Hematopoietic multipotent progenitor cell treated with erythropoietin and hydrocortisone succinate and interleukin-3 and kit ligand, for 17 days (in vitro differentiated cells): ENCODE data around the gene PIAS3.
"Not testable (repeated sequence)": the region's sequence is repeated elsewhere in the genome, so short reads cannot be mapped to it uniquely, and the experiment has no call there.

ENCODE experiments used
- DNase-seq: peaks from one replicate; pipeline ENCODE4 v3.0.0-alpha.2; 2015; ENCODE audit warnings: low spot score

Gene PIAS3

DNA sequence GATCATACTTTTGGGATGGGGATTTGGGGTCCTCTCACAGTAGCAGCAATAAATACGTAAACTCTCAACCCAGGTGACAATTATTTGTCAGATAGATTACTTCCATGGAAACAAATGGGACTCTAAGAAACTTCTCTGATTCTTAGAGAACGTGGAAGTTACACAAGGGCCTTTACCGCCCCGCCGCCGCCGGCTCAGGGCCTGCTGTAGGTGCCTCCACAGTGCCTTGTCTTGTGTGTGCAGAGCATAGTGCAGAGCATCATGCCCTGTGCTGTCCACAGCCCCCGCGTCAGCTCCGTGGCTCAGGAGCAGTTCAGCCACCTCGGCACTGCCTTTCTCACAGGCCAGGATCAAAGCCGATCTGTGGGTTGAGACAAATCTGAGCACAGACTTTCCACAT is 15.8 kb upstream of the PIAS3 start:
- DNase-seq = no peak

DNA sequence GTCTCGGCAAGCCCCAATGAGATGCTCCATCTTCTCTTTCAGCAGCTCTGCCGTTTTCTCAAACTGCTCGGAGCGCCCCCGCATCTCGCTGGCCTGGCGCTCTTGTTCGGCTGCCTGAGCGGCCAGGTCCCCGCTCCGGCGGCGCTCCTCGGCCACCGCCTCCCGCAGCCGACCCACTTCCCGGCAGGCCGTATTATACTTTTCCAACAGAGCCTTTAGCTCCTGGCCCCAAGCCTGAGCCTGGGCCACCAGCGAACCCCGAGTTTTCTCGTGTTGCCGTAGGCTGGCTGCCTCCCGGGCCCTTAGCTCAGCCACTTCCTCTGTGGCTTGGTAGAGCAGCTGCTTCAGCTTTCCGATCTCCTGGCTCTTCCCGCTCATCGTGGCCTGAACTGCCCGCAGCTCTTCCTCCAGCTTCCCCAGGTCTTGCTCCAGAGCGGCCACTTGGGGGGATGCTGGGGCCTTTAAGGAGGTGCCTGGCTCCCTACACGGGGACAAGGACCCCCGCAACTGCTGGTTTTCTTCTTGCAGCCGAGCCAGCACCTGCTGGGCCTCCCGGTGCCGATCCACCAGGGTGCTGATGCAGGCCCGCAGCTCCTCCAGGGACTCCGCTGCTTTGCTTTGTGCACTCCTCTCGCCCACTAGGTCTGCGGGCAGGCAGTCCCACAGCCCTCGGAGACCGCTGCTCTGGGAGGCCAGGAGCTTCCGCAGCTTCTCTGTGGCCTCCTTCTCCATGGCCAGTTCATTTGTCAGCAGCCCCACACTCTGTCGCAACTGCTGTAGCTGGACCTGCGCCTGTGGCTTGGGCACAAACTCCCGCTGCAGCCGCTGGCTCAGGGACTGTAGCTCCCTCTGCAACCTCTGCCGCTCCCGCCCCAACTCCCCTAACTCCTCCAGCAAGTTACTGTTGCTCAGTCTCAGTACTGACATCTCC is 13.4 kb upstream of the PIAS3 start:
- no peak for DNase-seq

DNA sequence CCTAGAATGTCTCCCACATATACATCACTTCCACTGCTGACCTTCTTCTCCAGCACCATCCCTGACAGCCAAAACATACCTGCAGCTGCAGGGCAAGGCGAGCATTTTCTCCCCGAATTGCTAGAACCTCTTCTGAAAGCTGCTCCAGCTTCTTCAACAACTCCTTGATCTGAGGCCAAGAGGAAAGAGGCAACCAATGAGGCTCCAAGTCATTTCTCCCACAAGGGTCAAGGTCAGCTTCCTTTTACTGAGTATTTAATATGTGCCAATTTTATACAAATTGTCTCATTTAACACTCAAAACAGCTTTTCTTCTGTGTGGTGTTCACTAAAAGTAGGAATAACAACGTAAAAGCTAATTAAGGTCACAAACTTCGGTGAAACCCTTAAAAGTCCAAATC is 9.4 kb upstream of the PIAS3 start:
- DNase-seq = no peak

DNA sequence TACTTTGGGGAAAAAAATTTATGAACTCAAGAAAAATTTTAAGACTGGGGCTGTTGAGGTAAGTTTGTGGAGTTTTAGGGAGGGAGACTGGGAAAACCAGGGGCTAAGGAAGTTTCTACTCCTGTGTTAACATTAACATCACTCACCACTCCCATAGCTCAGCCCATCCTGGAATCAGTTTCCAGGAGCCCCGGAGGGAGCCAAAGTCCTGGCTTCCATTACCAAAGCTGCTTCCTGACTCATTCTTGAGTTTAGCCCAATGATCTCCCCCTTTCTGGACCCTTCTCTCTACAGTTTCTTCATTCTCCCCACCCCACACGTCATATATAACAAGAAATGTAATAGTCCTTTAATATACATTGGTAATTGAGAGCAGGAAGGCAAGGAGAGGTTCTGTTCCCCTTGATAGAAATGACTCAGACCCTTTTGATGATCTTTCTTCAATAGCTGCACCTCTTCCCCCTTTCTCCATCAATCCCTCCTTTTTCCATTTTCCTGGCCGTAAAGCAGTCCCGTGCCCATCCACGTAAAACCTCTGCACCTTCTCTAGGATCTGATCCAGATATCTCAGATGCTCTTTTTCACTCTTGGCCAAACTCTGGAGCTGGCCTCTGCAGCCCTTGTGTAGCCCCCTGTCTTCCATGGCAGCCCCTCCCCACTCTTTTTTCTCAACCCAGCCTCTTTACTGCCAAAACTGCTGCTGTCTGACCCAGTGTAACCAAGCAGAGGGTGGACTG is 4.6 kb upstream of the PIAS3 start:
- DNase-seq = no peak

DNA sequence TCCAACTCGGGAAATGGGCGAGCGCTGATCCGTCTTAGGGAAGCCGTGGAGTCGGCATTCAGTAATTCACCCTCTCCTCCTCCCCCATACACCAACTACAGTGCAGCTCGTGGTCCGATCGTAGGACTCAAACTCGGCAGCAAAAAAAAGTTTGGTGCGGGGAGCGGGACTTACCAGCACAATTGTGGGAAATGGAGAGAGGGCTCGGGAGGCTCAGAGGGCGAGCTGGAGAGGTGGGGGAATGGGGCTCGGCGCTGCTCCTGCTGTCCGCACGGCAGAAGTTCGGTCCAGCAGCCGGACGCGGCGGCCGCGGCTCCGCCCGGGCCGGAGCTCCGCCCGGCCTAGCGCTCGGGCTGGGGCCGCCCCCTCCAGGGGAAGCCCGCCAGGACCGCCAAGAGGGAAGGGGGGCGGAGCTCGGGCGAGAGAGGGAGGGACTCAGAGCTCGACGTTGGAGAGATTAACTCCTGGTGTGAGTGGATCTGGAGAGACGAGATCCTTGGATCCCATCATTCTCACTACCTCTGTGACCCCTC is 676 bp upstream of the PIAS3 start:
- DNase-seq = peak; percentile 52

DNA sequence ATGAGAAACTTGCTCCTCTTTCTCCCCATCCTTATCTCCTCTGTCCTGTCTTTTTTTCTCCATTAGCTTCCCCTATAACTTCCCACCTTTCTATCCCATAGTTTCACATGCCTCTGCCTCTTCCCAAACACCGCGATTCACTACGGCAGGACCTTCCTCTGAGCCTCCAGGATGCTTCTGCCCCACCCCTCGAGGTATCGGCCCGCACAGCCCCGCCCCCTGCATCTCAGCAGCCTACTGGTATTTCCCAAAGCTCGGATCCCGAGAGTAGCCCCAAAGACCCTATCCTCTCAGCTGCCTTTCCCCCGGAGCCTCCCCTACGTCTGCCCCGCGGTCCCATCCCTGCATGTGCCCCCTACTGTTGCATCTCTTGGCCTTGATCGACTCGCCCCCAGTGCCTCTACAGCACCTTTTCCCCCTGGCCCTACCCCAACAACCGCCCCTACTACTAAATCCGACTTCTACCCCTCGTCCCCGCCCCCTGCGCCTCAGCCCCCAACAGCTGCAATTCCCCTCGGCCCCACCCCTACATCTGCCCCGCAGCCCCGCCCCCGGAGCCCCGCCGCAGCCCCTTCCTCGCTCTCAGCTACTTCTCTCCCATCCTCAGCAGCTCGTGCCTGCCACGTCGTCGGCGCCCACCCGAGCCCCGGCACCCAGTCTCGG is 512 bp downstream of the PIAS3 start:
- DNase-seq = peak; percentile 28

DNA sequence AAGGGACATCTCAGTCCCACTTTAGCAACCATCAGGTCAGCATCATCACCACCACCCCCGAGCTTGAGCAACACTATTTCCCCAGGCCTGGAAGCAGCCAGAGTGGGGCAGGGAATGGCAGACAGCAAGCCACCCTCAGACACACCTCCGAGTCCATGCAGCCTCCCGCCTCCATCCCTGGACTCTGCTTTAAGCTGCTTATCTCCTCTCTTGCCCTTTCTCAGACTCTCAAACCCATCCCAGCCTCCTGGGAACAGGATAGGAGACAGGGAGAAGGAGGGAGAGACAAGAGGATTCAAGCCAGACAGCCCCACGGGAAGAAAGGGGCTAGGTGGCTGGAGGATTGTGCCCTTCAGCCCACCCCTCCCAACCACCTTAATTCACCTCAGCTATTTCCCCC is 1.7 kb downstream of the PIAS3 start:
- no peak for DNase-seq

DNA sequence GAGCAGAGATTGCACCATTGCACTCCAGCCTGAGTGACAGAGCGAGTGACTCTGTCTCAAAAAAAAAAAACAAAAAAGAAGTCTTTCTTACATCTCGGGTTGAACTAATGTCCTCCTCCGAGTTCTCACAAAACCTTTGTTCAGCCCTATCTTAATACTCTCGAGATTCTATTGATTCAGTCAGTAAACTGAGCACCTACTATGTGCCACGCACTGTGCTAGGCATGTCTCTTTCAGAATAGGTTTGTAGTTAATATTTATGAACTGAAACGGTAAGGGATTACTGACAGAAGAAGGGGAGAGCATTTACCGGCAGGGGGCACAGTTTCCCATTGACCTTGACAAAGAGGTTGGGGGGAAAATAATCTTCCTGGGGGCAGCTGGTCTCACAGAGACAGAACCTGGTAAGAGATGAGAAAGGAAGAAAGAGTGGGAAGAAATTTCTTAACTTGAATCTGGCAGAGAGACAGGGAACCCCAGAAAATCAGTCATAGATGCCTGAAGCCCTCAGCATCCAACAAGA is 3.4 kb downstream of the PIAS3 start:
- DNase-seq = no peak

DNA sequence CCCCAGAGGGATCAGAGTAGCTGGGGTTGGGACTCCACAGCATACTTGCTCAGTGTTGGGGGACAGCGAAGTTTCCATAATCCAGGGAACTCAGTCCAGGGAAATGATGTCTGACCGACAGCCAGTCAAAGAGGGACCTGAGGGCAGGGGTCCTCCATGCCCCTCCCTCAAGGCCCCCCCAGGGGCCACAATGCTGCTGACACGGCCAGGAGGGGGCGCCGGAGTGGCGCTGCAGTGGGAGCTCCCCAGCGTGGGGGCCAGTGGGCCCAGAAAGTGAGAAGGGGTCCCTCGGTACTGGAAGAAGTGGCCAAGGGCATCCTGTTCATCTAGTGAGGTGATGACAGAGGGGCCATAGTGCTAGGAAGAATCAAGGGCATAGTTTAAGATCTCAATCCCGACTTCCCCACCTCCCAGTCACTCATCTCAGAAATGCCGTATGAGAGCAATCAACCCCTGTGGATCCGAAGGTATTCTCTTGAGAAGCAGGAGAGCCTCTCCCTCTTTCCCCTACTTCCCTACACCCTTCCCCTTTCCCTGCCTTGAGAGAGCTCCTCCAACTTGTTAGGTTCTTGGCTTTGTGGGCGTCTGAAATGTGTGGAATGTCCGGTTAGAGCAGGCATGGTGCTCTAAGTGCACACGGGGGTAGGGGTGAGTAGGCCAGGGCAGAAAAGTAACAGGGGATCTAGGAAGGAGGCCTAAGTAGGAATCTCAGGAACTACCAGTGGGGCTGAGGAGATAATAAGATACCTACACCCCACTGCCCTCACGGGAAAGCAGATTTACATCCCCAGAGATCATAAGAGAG is 9.3 kb downstream of the PIAS3 start:
- no peak for DNase-seq

DNA sequence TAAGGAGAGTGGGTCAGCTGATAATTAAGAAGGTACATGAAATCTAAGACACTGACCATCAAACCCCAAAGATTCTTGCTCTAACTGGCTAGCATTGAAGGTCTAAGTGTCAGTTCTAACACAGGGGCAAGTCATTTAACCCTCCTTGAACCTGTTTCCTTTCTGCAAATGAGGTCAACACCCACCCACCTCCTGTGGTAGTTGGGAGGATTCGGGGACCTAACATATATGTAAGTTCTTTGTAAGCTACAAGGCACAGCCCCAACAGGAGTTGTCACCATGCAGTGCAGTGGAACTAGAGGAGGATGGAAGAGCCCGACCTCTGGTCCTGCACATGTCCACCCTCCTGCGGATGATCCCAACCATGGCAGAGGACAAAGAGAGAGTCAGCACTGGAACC is 11.1 kb downstream of the PIAS3 start:
- DNase-seq = no peak

DNA sequence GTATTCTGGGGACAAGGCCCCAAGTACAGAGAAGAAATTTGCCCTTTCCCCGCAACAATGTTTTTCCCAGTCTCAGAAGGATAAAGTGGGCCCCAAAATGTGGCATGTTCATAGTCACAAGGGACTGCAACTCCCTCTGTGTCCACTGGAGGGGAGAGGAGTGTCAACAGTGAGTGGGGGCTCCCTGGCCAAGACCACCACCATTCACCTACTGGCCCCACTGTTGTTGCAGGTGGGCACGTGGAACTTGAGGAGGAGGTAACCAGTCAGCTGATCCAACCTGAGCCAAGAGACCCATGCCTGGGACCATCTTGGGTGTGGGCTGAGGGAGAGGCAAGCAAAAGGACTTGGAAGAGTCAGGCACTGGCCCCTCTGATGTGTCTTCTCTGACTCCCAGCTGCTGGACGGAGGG is 12.7 kb downstream of the PIAS3 start:
- peak; percentile 37 for DNase-seq

DNA sequence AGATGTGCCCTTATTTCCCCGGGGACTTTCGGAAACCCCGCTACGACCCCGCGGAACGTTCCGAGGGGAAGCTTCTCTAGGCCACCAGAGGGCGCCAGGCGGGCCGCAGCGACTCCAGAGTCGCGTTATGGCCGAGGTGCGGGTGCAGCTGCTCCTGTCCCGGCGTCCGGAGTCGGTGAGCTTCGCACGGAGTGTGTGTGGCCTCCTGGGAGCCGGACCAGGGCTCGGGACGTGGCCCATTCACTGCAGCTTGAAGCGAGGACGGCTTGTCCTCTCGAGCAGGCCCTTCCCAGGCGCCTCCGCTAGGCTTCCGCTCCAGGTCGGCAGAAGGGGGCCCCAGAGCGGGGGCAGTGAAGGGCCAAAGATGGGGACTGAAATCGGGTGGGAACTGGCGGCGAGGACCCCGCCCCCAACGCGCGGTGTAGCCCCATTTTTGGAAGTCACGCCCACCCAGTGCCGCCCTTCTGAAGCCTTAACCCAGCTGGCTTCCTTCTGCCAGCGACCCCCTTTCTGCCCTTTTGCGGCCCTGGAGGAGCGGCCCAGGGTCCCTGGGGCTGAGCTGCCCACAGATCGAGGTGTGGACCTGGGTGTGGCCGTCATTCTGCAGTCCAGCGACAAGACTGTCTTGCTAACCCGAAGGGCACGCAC is 13.2 kb downstream of the PIAS3 start, which contains the start of gene NUDT17:
NUDT17 (plus strand) TSS at position 117 of the 648 bp plus-strand sequence; CDS start at position 128, 11 bp downstream.
- DNase-seq = peak; percentile 85

DNA sequence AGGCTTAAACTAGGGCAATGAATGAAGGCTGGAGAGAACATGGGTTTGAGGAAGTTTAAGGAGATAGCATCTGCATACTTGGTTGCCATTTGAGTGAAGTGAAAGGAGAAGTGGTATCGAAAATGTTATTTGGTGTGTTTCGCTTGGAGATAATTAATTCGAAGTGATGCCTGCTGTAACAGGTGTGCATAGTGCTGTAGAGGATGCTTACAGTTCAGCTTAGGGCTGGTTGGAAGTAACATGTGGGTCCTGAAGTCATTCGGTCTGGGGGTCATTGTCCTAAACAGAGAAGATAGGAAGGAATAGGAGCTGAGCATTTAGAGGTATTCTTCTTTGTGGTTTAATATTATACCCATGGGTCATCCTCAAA is 13.8 kb downstream of the PIAS3 start:
- no peak for DNase-seq

DNA sequence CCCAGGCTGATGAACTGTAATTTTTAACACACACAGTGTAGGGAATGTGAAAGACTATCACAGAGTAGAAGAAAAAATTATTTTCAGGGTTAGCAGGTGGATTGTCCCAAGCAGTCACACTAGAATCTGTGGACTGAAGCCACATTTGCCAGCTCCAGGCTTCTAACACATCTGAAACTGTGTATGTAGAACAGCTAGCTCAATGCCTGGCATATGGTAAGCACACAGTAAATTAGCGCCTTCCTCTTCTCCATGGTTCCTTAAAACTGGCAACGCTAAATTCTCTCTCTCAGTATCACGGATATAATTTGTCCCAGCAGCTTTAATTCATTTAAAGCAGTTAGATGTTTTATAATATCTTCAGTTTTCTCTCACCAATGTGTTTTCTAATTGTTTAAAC is 15.8 kb downstream of the PIAS3 start:
- no peak for DNase-seq

DNA sequence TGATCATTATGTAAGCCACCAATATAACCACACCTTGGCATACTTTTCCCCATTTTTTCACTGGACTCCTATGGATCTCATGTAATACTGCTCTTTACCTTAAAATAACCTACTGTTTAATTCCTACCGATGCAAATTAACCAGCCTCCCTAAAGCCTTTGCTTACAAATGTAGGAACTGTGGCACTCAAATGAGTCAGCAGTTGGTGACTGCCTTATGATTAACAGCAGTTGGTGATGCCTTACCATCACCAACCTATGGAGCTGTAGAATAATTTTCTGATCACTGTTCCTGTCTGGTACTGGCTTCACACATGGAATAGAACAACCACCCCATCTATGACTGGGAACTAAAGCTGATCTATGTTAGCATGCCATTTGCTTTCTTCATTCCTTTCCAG is 21.2 kb downstream of the PIAS3 start:
- no peak for DNase-seq

DNA sequence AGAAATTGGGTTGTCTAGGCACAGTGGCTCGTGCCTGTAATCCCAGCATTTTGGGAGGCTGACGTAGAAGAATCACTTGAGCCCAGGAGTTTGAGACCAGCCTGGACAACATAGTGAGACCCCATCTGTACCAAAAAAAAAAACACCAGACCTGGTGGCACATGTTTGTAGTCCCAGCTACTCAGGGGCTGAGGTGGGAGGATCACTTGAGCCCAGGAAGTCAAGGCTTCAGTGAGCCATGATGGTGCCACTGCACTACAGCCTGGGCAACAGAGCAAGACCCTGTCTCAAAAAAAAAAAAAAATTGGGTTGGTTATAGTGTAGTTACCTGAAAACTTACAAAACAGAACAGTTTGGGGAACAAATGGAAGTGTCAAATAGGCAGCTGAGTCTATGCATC is 28.1 kb downstream of the PIAS3 start:
- not testable (repeated sequence) for DNase-seq

DNA sequence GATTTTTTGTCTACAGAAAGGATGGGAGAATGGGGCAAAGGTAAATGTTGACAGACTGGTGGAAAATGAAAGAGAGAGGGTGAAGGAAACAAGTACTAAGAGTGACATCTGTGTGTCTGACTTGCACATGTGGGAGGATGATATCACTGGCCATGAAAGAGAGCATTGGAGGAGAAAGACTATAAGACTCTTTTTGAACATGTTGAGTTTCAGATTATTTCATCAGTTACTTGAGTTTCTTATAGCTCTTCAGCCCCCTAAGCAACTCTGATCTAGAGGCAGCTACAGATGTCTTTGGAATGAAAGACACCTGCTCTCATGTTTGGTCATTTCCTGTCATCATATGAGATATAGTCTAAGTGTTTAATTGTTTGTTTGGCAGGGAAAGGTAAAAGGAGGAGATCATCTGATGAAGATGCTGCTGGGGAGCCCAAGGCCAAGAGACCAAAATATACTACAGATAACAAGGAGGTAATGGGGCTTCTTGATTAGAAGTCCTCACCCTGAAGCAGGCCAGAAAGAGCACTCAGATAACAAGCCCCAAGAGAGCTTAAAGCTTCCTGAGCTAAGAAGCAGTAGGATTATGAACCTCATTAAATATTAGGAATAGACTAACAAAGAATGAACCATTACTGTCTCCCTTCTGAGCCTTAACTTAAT is 30.4 kb downstream of the PIAS3 start:
- DNase-seq = peak; percentile 74

DNA sequence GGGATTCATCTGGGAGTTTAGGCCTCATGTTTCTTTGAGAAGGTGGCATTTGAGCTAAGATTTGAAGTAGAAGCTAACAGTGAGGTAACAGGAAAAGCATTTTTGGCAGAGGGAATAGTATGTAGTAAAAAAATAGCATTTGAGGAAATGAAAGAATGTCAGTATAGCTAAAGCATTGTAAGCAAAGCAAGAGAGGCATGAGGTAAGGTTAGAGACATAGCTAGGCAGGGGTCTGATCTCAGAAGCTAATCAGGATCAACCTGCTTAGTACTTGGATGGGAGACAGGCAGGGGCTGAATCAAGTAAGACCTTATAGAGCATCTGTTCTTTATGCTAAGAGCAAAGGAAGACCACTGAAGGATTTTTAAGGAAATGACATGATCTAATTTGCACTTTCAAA is 30.9 kb downstream of the PIAS3 start:
- no peak for DNase-seq

DNA sequence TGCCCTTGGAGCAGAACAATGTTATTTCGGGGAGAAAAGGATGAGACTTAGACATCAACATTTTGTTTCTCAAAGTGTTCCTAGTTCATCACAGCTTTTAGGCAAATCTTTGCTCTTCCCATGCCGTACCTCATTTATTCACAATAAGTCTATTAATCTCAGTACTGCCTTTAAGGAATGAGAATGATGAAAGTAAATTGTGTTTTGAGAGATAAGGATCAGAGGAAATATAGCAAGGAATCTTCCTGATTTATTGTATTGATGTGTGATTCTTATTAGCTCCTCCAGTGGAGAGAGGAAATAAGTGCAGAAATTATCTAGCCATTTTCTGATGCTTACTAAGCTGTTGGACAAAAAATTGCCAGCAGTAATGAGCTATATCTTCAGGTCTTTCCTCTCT is 32.9 kb downstream of the PIAS3 start:
- peak; percentile 39 for DNase-seq

DNA sequence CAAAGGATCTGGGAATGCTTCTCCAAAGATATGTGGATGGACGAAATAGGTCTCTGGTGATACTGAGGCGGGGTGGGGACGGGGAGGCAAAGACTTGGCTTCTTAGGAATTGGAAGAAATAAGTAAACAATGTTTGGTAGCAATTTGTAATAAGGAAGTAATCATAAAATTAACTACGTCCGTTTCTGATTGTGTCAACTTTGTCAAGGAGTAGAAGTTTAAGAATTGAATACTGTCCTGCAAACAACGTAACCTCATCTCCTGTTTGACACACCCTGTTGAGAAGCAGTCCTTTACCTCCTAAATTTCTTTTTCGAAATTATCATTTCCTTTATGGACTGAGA is 34.4 kb downstream of the PIAS3 start:
- peak; percentile 52 for DNase-seq
